Measurements from ENCODE around the gene PKDCC. TPM values are rescaled to one million over a fixed set of nuclear protein-coding genes. Genes with fewer than 3 reads are reported as not detected.
A peak's percentile ranks its signal among the peaks of the same experiment; 100 is the strongest.
"Not testable (repeated sequence)": the region's sequence is repeated elsewhere in the genome, so short reads cannot be mapped to it uniquely, and the experiment has no call there.

Gene PKDCC
- total RNA-seq, 1 donor from 2014 or later, result not detected

- CTCF ChIA-PET, result interaction anchor here (2.4 to 12.3 kb wide), 2 partner anchors 211 to 228 kb away, joined by 11 to 312 read pairs; no protein-coding TSS in a partner anchor
- no peak overlapping the region for H3K4me3 Mint-ChIP-seq
Observed at GRCh38 chr2:42082016-42082415, 34.2 kb downstream of the PKDCC start.

GRCh38 chr2:42084231-42084671 is 36.4 kb downstream of the PKDCC start:
- no peak for DNase-seq
- intact Hi-C loops (cut with micrococcal nuclease), result loop anchor here (10.0 kb wide), 1 partner anchor 129 kb away; no protein-coding TSS in a partner anchor
- Mint-ChIP-seq H3K4me1 (peaks cover 5% of the 10 kb centered on the region), H3K27ac (no peak overlapping the region), H3K9me3 (no peaks in the 10 kb centered on the region), H3K4me3 (no peak overlapping the region), H3K36me3 (ENCODE audit: low read depth) (no peaks in the 10 kb centered on the region), H3K27me3 (peaks cover 13% of the 10 kb centered on the region)
- ATAC-seq (ENCODE audit: low read depth), result no peak
- ChIA-PET CTCF (interaction anchor here (2.4 to 12.3 kb wide), 2 partner anchors 213 to 231 kb away, joined by 11 to 312 read pairs; no protein-coding TSS in a partner anchor), POLR2A (no interaction called here)
- TF ChIP-seq CTCF (IDR thresholded peaks at IDR 0.05), result no peak

More at GRCh38 chr2:42082016-42082415, 34.2 kb downstream of the PKDCC start:
- Mint-ChIP-seq H3K9me3 (no peaks in the 10 kb centered on the region), H3K36me3 (ENCODE audit: low read depth) (no peaks in the 10 kb centered on the region), H3K27me3 (peaks cover 21% of the 10 kb centered on the region), H3K27ac (no peak overlapping the region), H3K4me1 (peaks cover 5% of the 10 kb centered on the region)
- ATAC-seq (ENCODE audit: low read depth) (no peak), DNase-seq (no peak)
- intact Hi-C loops (cut with micrococcal nuclease), result loop anchor here (10.0 kb wide), 1 partner anchor 127 kb away; no protein-coding TSS in a partner anchor
- POLR2A ChIA-PET, result no interaction called here
- TF ChIP-seq CTCF (IDR thresholded peaks at IDR 0.05), result no peak

- H3K4me3 Mint-ChIP-seq; H3K27me3 Mint-ChIP-seq; H3K36me3 Mint-ChIP-seq (ENCODE audit: low read depth); H3K27ac Mint-ChIP-seq; DNase-seq; H3K4me1 Mint-ChIP-seq; ATAC-seq (ENCODE audit: low read depth); POLR2A ChIA-PET; H3K9me3 Mint-ChIP-seq: not testable (repeated sequence)
- intact Hi-C loops (cut with micrococcal nuclease), result loop anchor here (10.0 kb wide), 1 partner anchor 130 kb away; no protein-coding TSS in a partner anchor
- CTCF ChIA-PET, result interaction anchor here (2.7 to 12.3 kb wide), 3 partner anchors 10 to 232 kb away, joined by 16 to 312 read pairs (median 22); no protein-coding TSS in a partner anchor
Observed at GRCh38 chr2:42085070-42085469, 37.2 kb downstream of the PKDCC start.

GRCh38 chr2:42085706-42086487 is 38.1 kb downstream of the PKDCC start:
- no peak overlapping the region for H3K27ac Mint-ChIP-seq
- intact Hi-C loops (cut with micrococcal nuclease), result loop anchor here (1.0 to 10.0 kb wide), 4 partner anchors 131 to 246 kb away; no protein-coding TSS in a partner anchor
- DNase-seq, result no peak
- no peak overlapping the region for H3K4me3 Mint-ChIP-seq
- no peaks in the 10 kb centered on the region for H3K9me3 Mint-ChIP-seq
- POLR2A ChIA-PET, result no interaction called here
- ATAC-seq (ENCODE audit: low read depth), result peak; percentile 16
- TF ChIP-seq CTCF (IDR thresholded peaks at IDR 0.05), result no peak
- peaks cover 5% of the 10 kb centered on the region for H3K4me1 Mint-ChIP-seq
- CTCF ChIA-PET, result interaction anchor here (0.9 to 12.3 kb wide), 14 partner anchors 8 to 244 kb away, joined by 3 to 312 read pairs (median 3); no protein-coding TSS in a partner anchor
- peaks cover 8% of the 10 kb centered on the region for H3K27me3 Mint-ChIP-seq
- no peaks in the 10 kb centered on the region for H3K36me3 Mint-ChIP-seq (ENCODE audit: low read depth)

- ATAC-seq (ENCODE audit: low read depth) (peak; percentile 71), DNase-seq (no peak)
- peaks cover 5% of the 10 kb centered on the region for H3K4me1 Mint-ChIP-seq
- intact Hi-C loops (cut with micrococcal nuclease), result loop anchor here (1.0 to 10.0 kb wide), 4 partner anchors 132 to 246 kb away; no protein-coding TSS in a partner anchor
- TF ChIP-seq CTCF (IDR thresholded peaks at IDR 0.05), result peak; percentile 58
- H3K27ac Mint-ChIP-seq, result no peak overlapping the region
- ChIA-PET POLR2A (no interaction called here), CTCF (interaction anchor here (0.8 to 12.3 kb wide), 18 partner anchors 9 to 245 kb away, joined by 3 to 312 read pairs (median 3); no protein-coding TSS in a partner anchor)
- no peak overlapping the region for H3K4me3 Mint-ChIP-seq
- peaks cover 8% of the 10 kb centered on the region for H3K27me3 Mint-ChIP-seq
- no peaks in the 10 kb centered on the region for H3K9me3 Mint-ChIP-seq
- no peaks in the 10 kb centered on the region for H3K36me3 Mint-ChIP-seq (ENCODE audit: low read depth)
Observed at GRCh38 chr2:42086500-42086953, 38.7 kb downstream of the PKDCC start.

Data from activated B cell treated with CpG ODN at 0.5 μM for 24 hours (primary cell).